ENCODE measurements around the gene FMN1. TPM values are rescaled to one million over a fixed set of nuclear protein-coding genes. Genes with fewer than 3 reads are reported as not detected.

Gene FMN1
- total RNA-seq, 1 donor from 2014 or later, result 4.3 TPM

DNA sequence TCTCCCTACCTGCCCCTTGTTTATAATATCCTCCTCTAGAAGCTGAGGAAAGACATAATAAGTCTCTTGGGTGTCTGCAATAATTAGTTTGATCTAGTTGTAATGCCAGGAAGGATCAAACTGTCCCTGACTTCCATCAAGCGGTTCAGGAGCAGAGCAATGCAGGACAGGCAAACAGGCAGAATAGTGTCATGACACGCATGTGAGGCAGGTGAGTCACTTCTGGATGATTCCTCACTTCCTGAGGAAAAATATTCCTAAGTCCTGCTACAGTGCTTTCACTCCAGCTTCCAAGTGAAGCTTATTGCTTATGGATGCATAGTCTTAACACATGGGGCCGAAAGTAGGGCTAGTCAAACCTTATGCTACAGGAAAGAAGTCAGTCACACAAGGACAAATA, 390.9 kb downstream of the FMN1 start:
- no peak for TF ChIP-seq CTCF (conservative IDR thresholded peaks at IDR 0.05; ENCODE audit: low read depth, low read length)
- no peak for DNase-seq (ENCODE audit: low read depth)

GRCh38 chr15:32802286-32802936, 392.1 kb downstream of the FMN1 start:
- no peak overlapping the region for H3K4me3 ChIP-seq (ENCODE audit: low read depth, low read length)
- TF ChIP-seq CTCF (conservative IDR thresholded peaks at IDR 0.05; ENCODE audit: low read depth, low read length), result no peak
- DNase-seq (ENCODE audit: low read depth), result no peak

More for the DNA sequence above, 390.9 kb downstream of the FMN1 start:
- H3K4me3 ChIP-seq (ENCODE audit: low read depth, low read length), result no peak overlapping the region

DNA sequence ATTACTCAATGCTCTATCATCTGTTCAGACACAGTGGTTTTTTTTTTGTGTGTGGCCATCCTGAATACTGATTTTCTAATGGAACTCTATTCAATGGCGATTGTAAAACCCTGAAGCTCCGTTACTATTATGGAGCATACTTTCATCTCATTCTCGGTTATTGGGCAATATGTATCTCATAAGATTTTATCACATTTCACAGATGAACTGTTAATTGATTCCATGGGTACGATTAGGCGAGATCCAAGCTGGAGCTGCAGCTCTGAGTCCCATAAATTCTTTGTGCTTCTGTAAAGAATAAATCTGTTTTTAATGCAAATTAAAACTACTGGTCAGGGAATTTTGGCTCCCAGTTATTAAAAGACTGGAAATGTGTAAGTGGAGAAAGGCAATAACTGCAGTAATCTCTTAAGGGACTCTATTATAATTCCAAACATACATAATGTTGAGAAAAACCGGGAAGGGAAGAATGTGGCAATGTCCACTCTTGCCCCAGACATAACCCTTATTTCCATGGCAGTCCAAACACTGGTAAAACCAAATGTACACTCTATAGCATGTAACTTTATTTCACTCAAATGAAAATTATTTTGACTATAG, 394.5 kb downstream of the FMN1 start:
- TF ChIP-seq CTCF (conservative IDR thresholded peaks at IDR 0.05; ENCODE audit: low read depth, low read length), result no peak
- no peak for DNase-seq (ENCODE audit: low read depth)
- no peak overlapping the region for H3K4me3 ChIP-seq (ENCODE audit: low read depth, low read length)

DNA sequence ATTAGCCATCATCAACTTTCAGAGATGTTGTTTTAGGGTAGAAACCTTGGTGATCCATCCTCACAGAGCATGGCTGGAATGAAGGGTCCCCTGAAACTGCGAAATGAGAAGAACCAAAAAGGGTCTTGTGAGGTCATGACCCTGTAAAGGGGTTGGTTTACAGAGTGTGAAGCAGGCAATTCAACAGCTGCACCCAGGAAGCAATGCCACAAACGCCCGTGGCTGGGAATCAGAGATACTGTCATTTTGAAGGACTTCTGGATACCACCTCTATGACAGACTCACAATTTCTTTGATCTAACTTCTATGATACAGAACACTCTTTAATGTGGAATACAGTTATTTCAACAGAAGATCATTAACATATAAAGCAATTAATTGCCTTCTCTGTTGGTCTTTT, 397.7 kb downstream of the FMN1 start:
- TF ChIP-seq CTCF (conservative IDR thresholded peaks at IDR 0.05; ENCODE audit: low read depth, low read length), result no peak
- H3K4me3 ChIP-seq (ENCODE audit: low read depth, low read length), result no peak overlapping the region
- no peak for DNase-seq (ENCODE audit: low read depth)

- no peak for DNase-seq (ENCODE audit: low read depth)
- H3K4me3 ChIP-seq (ENCODE audit: low read depth, low read length), result no peak overlapping the region
- no peak for TF ChIP-seq CTCF (conservative IDR thresholded peaks at IDR 0.05; ENCODE audit: low read depth, low read length)
Measured at GRCh38 chr15:32794973-32795372, 399.5 kb downstream of the FMN1 start.

GRCh38 chr15:32792436-32792835, 402.1 kb downstream of the FMN1 start:
- no peak for TF ChIP-seq CTCF (conservative IDR thresholded peaks at IDR 0.05; ENCODE audit: low read depth, low read length)
- no peak for DNase-seq (ENCODE audit: low read depth)
- H3K4me3 ChIP-seq (ENCODE audit: low read depth, low read length), result no peak overlapping the region
